IPS-11a (cell line): Measurements from ENCODE around the gene DDX39A.

Source experiments
- H3K4me3 ChIP-seq: one replicate; pipeline ENCODE4 v1.5.1; 2013; ENCODE audit warnings: low read depth, low read length, control low read depth

The DDX39A gene

GRCh38 chr19:14434543-14435319, 15.6 kb upstream of the DDX39A start:
- H3K4me3 ChIP-seq: no peak overlapping the region

- H3K4me3 ChIP-seq: peak overlapping the region; percentile 56
Observed at GRCh38 chr19:14433554-14434501, 14.7 kb upstream of the DDX39A start.

GRCh38 chr19:14432791-14433553, 13.8 kb upstream of the DDX39A start, which contains the start of gene PKN1:
Gene PKN1 (plus strand): TSS chr19:14433306. CDS start chr19:14433522, 216 bp downstream.
- peak within 1 kb of the TSS; percentile 56 for H3K4me3 ChIP-seq

- no peak overlapping the region for H3K4me3 ChIP-seq
Observed at GRCh38 chr19:14430712-14431111, 11.6 kb upstream of the DDX39A start.

- H3K4me3 ChIP-seq: no peak overlapping the region
Observed at GRCh38 chr19:14428882-14429416, 9.8 kb upstream of the DDX39A start.

- H3K4me3 ChIP-seq: no peak overlapping the region
Observed at GRCh38 chr19:14427461-14427860, 8.3 kb upstream of the DDX39A start.

GRCh38 chr19:14425696-14426138, 6.6 kb upstream of the DDX39A start:
- no peak overlapping the region for H3K4me3 ChIP-seq

GRCh38 chr19:14418856-14419105, 360 bp downstream of the DDX39A start:
- peak overlapping the region; percentile 81 for H3K4me3 ChIP-seq

- H3K4me3 ChIP-seq: no peak overlapping the region
Observed at GRCh38 chr19:14416817-14417231, 2.3 kb downstream of the DDX39A start.

GRCh38 chr19:14414926-14415690, 4.0 kb downstream of the DDX39A start:
- H3K4me3 ChIP-seq: no peak overlapping the region

- H3K4me3 ChIP-seq: no peak overlapping the region
Observed at GRCh38 chr19:14413693-14414181, 5.4 kb downstream of the DDX39A start.

GRCh38 chr19:14412996-14413692, 6.0 kb downstream of the DDX39A start:
- no peak overlapping the region for H3K4me3 ChIP-seq

GRCh38 chr19:14412324-14412995, 6.7 kb downstream of the DDX39A start:
- no peak overlapping the region for H3K4me3 ChIP-seq

GRCh38 chr19:14411938-14412245, 7.2 kb downstream of the DDX39A start:
- H3K4me3 ChIP-seq: no peak overlapping the region

GRCh38 chr19:14411161-14411937, 7.8 kb downstream of the DDX39A start:
- H3K4me3 ChIP-seq: no peak overlapping the region

- H3K4me3 ChIP-seq: no peak overlapping the region
Observed at GRCh38 chr19:14410091-14411051, 8.8 kb downstream of the DDX39A start.
